Osteocyte (in vitro differentiated cells): ENCODE results near the gene POU6F2. TPM values are rescaled to one million over a fixed set of nuclear protein-coding genes. Genes with fewer than 3 reads are reported as not detected.
A peak's percentile ranks its signal among the peaks of the same experiment; 100 is the strongest.

Experiments used
- DNase-seq: peaks from one replicate; pipeline ENCODE4 v3.0.0; 2021; ENCODE audit warnings: mixed read lengths; ENCODE audit not compliant: unreplicated experiment; ENCODE audit errors: extremely low spot score
- H3K27ac Mint-ChIP-seq: one replicate; pipeline ENCODE4 v1.8.0; 2021; ENCODE audit warnings: mild to moderate bottlenecking, mixed read lengths; ENCODE audit not compliant: unreplicated experiment
- H3K27me3 Mint-ChIP-seq: one replicate; pipeline ENCODE4 v1.8.0; 2021; ENCODE audit warnings: mixed read lengths; ENCODE audit not compliant: unreplicated experiment
- H3K36me3 Mint-ChIP-seq: one replicate; pipeline ENCODE4 v1.8.0; 2021; ENCODE audit warnings: mixed read lengths; ENCODE audit not compliant: unreplicated experiment
- H3K4me1 Mint-ChIP-seq: one replicate; pipeline ENCODE4 v1.8.0; 2021; ENCODE audit warnings: mixed read lengths; ENCODE audit not compliant: unreplicated experiment
- H3K4me3 Mint-ChIP-seq: one replicate; pipeline ENCODE4 v1.8.0; 2021; ENCODE audit warnings: mild to moderate bottlenecking, moderate library complexity, mixed read lengths; ENCODE audit not compliant: unreplicated experiment
- H3K9me3 Mint-ChIP-seq: one replicate; pipeline ENCODE4 v1.8.0; 2021; ENCODE audit warnings: mixed read lengths; ENCODE audit not compliant: unreplicated experiment
- CTCF ChIP-seq: fragments of 200-600 bp; sonication (generic); IDR thresholded peaks from 2 replicates; pipeline ENCODE4 v1.5.0; 2021; ENCODE audit warnings: antibody characterized with exemption, mild to moderate bottlenecking, moderate library complexity
- total RNA-seq: library from RNA; stranded (reverse); gene quantifications from 2 replicates; pipeline ENCODE4 v1.2.1, GENCODE V29; 2021

Gene POU6F2
- total RNA-seq, 1 donor from 2014 or later: 0.78 TPM

DNA sequence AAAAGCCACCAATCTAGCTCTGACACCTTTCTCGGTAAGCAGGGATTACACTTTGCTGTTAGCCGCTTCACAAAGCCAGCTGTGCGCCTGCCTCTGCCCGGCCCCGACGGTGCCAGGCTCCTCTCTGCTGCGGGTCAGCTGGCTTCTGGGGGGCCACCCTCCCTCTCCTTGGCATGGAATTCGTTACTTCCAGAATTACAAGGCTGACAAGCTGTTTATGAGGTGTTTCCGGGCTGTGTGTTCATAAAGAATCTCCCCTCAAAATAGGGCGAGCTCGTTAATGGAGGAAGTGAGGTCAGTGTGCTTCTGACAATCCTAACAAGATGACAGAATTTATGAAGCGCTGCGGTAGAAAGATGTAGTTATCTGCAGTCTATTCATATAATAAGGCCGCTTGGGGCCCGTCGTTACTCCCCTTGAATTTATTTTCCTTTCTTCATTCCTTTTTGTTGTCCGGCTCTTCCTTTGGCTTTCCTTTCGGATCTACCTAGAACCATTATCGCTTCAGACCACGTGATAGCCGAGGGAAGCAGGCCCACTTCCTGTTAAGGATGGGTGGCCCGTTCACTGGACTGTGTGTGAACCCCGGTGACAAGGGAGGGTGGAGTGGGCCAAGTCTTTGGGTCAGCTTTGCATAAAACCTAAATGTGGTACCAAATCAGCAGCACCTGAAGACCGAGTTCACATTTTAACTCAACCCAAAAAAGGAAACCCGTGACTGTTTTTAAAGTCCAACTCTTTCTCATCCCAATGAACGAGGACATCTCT, 315.5 kb downstream of the POU6F2 start:
- no peaks in the 10 kb centered on the region for H3K4me1 Mint-ChIP-seq
- H3K36me3 Mint-ChIP-seq: no peaks in the 10 kb centered on the region
- no peak for DNase-seq
- H3K27ac Mint-ChIP-seq: no peak overlapping the region
- H3K4me3 Mint-ChIP-seq: no peak overlapping the region
- peaks cover 3% of the 10 kb centered on the region for H3K9me3 Mint-ChIP-seq
- no peak for TF ChIP-seq CTCF
- no peaks in the 10 kb centered on the region for H3K27me3 Mint-ChIP-seq

DNA sequence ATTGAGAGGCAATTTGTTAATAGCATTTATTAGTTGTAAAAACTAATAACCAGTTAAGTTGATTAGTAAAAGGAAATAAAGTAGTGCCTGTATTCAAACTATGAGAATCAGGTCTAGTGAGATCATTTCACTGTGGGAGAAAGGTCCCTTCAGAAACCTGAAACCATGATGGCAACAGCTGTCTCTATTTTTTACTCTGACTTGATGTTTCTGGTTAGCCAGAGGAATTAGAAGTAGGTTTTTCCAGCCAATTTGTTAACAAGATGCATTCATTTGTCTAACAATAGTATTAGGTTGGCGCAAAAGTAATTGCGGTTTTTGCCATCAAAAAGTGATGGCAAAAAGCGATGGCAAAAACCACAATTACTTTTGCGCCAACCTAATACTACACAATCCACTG, 316.3 kb downstream of the POU6F2 start:
- no peak for DNase-seq
- no peaks in the 10 kb centered on the region for H3K36me3 Mint-ChIP-seq
- peaks cover 3% of the 10 kb centered on the region for H3K9me3 Mint-ChIP-seq
- no peaks in the 10 kb centered on the region for H3K4me1 Mint-ChIP-seq
- no peaks in the 10 kb centered on the region for H3K27me3 Mint-ChIP-seq
- TF ChIP-seq CTCF: no peak
- no peak overlapping the region for H3K27ac Mint-ChIP-seq
- no peak overlapping the region for H3K4me3 Mint-ChIP-seq

- Mint-ChIP-seq H3K36me3 (no peaks in the 10 kb centered on the region), H3K9me3 (peaks cover 3% of the 10 kb centered on the region), H3K27me3 (no peaks in the 10 kb centered on the region), H3K4me1 (peaks cover 6% of the 10 kb centered on the region), H3K27ac (no peak overlapping the region), H3K4me3 (no peak overlapping the region)
- no peak for TF ChIP-seq CTCF
- DNase-seq: no peak
Measured at GRCh38 chr7:39295796-39296195, 318.1 kb downstream of the POU6F2 start.

DNA sequence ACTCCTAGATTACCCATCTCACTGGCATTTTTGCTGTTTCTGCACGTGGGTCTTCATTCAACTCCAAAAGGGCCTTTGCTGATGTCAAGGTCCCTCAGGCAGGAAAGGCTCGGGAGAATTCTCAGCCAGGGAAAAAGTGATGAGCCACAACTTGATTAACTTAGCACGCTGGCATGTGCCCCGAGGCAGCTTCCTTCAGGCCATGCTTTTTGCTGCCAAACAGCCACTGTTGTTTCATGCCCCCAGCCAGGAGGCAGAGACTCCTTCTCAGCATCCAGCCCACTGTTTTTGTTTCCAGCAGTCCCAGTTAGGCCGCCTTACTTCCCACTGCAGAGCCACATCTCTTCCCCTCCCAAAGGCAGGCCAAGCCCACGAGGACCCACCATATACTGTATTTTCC, 322.0 kb downstream of the POU6F2 start:
- no peak for DNase-seq
- TF ChIP-seq CTCF: no peak
- Mint-ChIP-seq H3K27me3 (peaks cover 3% of the 10 kb centered on the region), H3K9me3 (peaks cover 3% of the 10 kb centered on the region), H3K36me3 (no peaks in the 10 kb centered on the region), H3K4me1 (peaks cover 6% of the 10 kb centered on the region), H3K4me3 (no peak overlapping the region), H3K27ac (peak overlapping the region; percentile 20)

DNA sequence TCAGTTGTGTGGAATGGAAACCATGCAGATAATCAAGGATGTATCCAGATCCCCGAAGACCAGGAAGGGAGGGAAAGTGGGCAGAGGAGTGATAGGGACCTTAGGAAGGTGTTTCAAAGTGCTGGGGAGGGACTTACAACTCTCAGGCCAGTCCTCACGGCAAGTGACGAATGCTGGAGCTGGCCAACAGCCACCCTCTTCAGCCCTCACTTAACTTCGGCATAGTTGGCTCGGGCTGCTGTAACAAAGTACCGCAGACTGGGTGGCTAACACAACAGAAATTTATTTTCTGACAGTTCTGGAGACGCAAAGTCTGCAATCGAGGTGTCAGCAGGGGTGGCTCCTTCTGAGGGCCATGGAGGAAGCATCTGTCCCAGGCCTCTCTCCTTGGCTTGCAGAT, 322.6 kb downstream of the POU6F2 start:
- no peaks in the 10 kb centered on the region for H3K36me3 Mint-ChIP-seq
- H3K9me3 Mint-ChIP-seq: peaks cover 3% of the 10 kb centered on the region
- H3K27ac Mint-ChIP-seq: no peak overlapping the region
- no peak overlapping the region for H3K4me3 Mint-ChIP-seq
- H3K4me1 Mint-ChIP-seq: peaks cover 6% of the 10 kb centered on the region
- no peak for TF ChIP-seq CTCF
- H3K27me3 Mint-ChIP-seq: peaks cover 3% of the 10 kb centered on the region
- DNase-seq: no peak
